ENCODE measurements around the gene CHST8. TPM values are rescaled to one million over a fixed set of nuclear protein-coding genes. Genes with fewer than 3 reads are reported as not detected.
"Not testable (repeated sequence)": the region's sequence is repeated elsewhere in the genome, so short reads cannot be mapped to it uniquely, and the experiment has no call there.

CHST8 gene
- total RNA-seq, 1 donor from 2014 or later: not detected

GRCh38 chr19:33604651-33605050 lies 17.1 kb upstream of the CHST8 start:
- H3K27ac Mint-ChIP-seq: no peak overlapping the region
- intact Hi-C loops (cut with micrococcal nuclease): no loop called here
- no peaks in the 10 kb centered on the region for H3K4me1 Mint-ChIP-seq (ENCODE audit: low read depth)
- peaks cover 24% of the 10 kb centered on the region for H3K9me3 Mint-ChIP-seq
- H3K36me3 Mint-ChIP-seq (ENCODE audit: low read depth): no peaks in the 10 kb centered on the region
- no peak for DNase-seq (ENCODE audit: low spot score)
- no peak overlapping the region for H3K4me3 Mint-ChIP-seq
- H3K27me3 Mint-ChIP-seq (ENCODE audit: insufficient read depth): peaks cover 1% of the 10 kb centered on the region

DNA sequence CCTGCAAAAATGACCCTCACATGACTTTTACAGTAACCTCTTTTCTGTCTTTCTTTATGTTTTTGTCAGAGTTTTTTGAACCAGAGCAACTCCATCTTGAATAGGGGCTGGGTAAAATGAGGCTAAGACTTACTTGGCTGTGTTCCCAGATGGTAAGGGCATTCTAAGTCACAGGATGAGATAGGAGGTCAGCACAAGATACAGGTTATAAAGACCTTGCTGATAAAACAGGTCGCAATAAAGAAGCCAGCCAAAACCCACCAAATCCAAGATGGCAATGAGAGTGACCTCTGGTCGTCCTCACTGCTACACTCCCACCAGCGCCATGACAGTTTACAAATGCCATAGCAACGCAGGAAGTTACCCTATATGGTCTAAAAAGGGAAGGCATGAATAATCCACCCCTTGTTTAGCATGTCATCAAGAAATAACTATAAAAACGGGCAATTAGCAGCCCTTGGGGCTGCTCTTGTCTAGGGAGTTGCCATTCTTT lies 15.9 kb upstream of the CHST8 start:
- not testable (repeated sequence) for H3K27ac Mint-ChIP-seq; H3K4me1 Mint-ChIP-seq (ENCODE audit: low read depth)
- H3K9me3 Mint-ChIP-seq: peaks cover 25% of the 10 kb centered on the region

GRCh38 chr19:33606556-33606955 lies 15.2 kb upstream of the CHST8 start:
- intact Hi-C loops (cut with micrococcal nuclease): no loop called here
- no peak for DNase-seq (ENCODE audit: low spot score)
- Mint-ChIP-seq H3K36me3 (ENCODE audit: low read depth) (no peaks in the 10 kb centered on the region), H3K4me1 (ENCODE audit: low read depth) (no peaks in the 10 kb centered on the region), H3K27ac (no peak overlapping the region), H3K27me3 (ENCODE audit: insufficient read depth) (peaks cover 1% of the 10 kb centered on the region), H3K9me3 (peaks cover 19% of the 10 kb centered on the region), H3K4me3 (no peak overlapping the region)

More for the DNA sequence above, 15.9 kb upstream of the CHST8 start:
- H3K27me3 Mint-ChIP-seq (ENCODE audit: insufficient read depth); intact Hi-C loops (cut with micrococcal nuclease); H3K4me3 Mint-ChIP-seq; DNase-seq (ENCODE audit: low spot score); H3K36me3 Mint-ChIP-seq (ENCODE audit: low read depth): not testable (repeated sequence)

GRCh38 chr19:33609353-33609752 lies 12.4 kb upstream of the CHST8 start:
- intact Hi-C loops (cut with micrococcal nuclease): no loop called here
- H3K4me3 Mint-ChIP-seq: no peak overlapping the region
- H3K27me3 Mint-ChIP-seq (ENCODE audit: insufficient read depth): peaks cover 1% of the 10 kb centered on the region
- no peaks in the 10 kb centered on the region for H3K4me1 Mint-ChIP-seq (ENCODE audit: low read depth)
- H3K27ac Mint-ChIP-seq: no peak overlapping the region
- no peaks in the 10 kb centered on the region for H3K36me3 Mint-ChIP-seq (ENCODE audit: low read depth)
- DNase-seq (ENCODE audit: low spot score): no peak
- H3K9me3 Mint-ChIP-seq: peaks cover 6% of the 10 kb centered on the region

- intact Hi-C loops (cut with micrococcal nuclease): no loop called here
- peaks cover 4% of the 10 kb centered on the region for H3K9me3 Mint-ChIP-seq
- H3K4me3 Mint-ChIP-seq: no peak overlapping the region
- no peak for DNase-seq (ENCODE audit: low spot score)
- no peak overlapping the region for H3K27ac Mint-ChIP-seq
- peaks cover 1% of the 10 kb centered on the region for H3K27me3 Mint-ChIP-seq (ENCODE audit: insufficient read depth)
- H3K36me3 Mint-ChIP-seq (ENCODE audit: low read depth): no peaks in the 10 kb centered on the region
- no peaks in the 10 kb centered on the region for H3K4me1 Mint-ChIP-seq (ENCODE audit: low read depth)
Measured at GRCh38 chr19:33610588-33610987, 11.2 kb upstream of the CHST8 start.

- H3K27me3 Mint-ChIP-seq (ENCODE audit: insufficient read depth): no peaks in the 10 kb centered on the region
- peaks cover 4% of the 10 kb centered on the region for H3K9me3 Mint-ChIP-seq
- H3K27ac Mint-ChIP-seq: no peak overlapping the region
- no peak for DNase-seq (ENCODE audit: low spot score)
- H3K4me1 Mint-ChIP-seq (ENCODE audit: low read depth): no peaks in the 10 kb centered on the region
- intact Hi-C loops (cut with micrococcal nuclease): no loop called here
- no peak overlapping the region for H3K4me3 Mint-ChIP-seq
- H3K36me3 Mint-ChIP-seq (ENCODE audit: low read depth): no peaks in the 10 kb centered on the region
Measured at GRCh38 chr19:33612928-33613619, 8.7 kb upstream of the CHST8 start.

GRCh38 chr19:33613620-33614000 lies 8.1 kb upstream of the CHST8 start:
- Mint-ChIP-seq H3K36me3 (ENCODE audit: low read depth) (no peaks in the 10 kb centered on the region), H3K4me3 (no peak overlapping the region), H3K4me1 (ENCODE audit: low read depth) (no peaks in the 10 kb centered on the region), H3K27me3 (ENCODE audit: insufficient read depth) (no peaks in the 10 kb centered on the region), H3K9me3 (peaks cover 4% of the 10 kb centered on the region), H3K27ac (no peak overlapping the region)
- DNase-seq (ENCODE audit: low spot score): no peak
- intact Hi-C loops (cut with micrococcal nuclease): no loop called here

DNA sequence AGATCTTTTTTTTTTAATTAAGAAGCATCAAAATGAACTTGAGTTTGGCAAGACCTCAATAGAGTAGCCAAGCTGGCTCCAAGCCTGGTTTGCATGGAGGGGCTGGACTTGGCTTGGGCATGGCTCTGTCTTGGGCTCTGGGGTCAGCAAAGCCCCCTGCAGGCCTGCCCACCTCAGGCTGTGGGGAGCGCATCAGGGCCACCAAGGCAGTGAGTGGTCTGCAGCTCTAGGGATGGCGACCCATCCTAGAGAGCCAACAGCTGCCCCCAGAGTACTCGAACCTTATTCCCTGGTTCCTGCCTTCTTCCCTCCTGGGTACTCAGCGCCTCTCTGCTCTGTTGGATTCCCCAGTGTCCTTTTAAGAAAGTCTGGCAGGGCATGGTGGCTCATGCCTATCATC lies 5.4 kb upstream of the CHST8 start:
- H3K27ac Mint-ChIP-seq: no peak overlapping the region
- H3K4me1 Mint-ChIP-seq (ENCODE audit: low read depth): no peaks in the 10 kb centered on the region
- H3K9me3 Mint-ChIP-seq: no peaks in the 10 kb centered on the region
- H3K27me3 Mint-ChIP-seq (ENCODE audit: insufficient read depth): peaks cover 13% of the 10 kb centered on the region
- intact Hi-C loops (cut with micrococcal nuclease): no loop called here
- DNase-seq (ENCODE audit: low spot score): no peak
- no peaks in the 10 kb centered on the region for H3K36me3 Mint-ChIP-seq (ENCODE audit: low read depth)
- no peak overlapping the region for H3K4me3 Mint-ChIP-seq

DNA sequence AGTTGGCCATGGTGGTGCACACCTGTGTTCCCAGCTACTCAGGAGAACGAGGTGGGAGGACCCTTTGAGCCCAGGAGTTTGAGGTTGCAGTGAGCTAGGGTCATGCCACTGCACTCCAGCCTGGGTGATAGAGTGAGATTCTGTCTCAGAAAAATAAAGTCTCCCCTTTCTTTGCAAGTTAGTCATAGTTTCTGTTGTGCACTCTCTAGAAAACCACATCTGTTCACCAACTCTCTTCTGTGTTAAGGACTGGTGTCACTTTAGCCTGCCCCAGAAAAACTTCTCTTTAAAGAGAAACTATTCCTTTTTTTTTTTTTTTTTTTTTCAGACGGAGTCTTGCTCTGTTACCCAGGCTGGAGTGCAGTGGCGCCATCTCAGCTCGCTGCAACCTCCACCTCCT lies 4.9 kb upstream of the CHST8 start:
- DNase-seq (ENCODE audit: low spot score): no peak

GRCh38 chr19:33618363-33618762 lies 3.4 kb upstream of the CHST8 start:
- H3K4me3 Mint-ChIP-seq; DNase-seq (ENCODE audit: low spot score); H3K27ac Mint-ChIP-seq; H3K4me1 Mint-ChIP-seq (ENCODE audit: low read depth); H3K9me3 Mint-ChIP-seq; H3K36me3 Mint-ChIP-seq (ENCODE audit: low read depth); intact Hi-C loops (cut with micrococcal nuclease): not testable (repeated sequence)
- peaks cover 16% of the 10 kb centered on the region for H3K27me3 Mint-ChIP-seq (ENCODE audit: insufficient read depth)

More for the DNA sequence above, 4.9 kb upstream of the CHST8 start:
- H3K36me3 Mint-ChIP-seq (ENCODE audit: low read depth): no peaks in the 10 kb centered on the region
- H3K4me3 Mint-ChIP-seq: no peak overlapping the region
- peaks cover 13% of the 10 kb centered on the region for H3K27me3 Mint-ChIP-seq (ENCODE audit: insufficient read depth)
- H3K9me3 Mint-ChIP-seq: no peaks in the 10 kb centered on the region
- intact Hi-C loops (cut with micrococcal nuclease): no loop called here
- H3K4me1 Mint-ChIP-seq (ENCODE audit: low read depth): no peaks in the 10 kb centered on the region
- H3K27ac Mint-ChIP-seq: no peak overlapping the region

- H3K4me3 Mint-ChIP-seq: no peak overlapping the region
- no peaks in the 10 kb centered on the region for H3K36me3 Mint-ChIP-seq (ENCODE audit: low read depth)
- intact Hi-C loops (cut with micrococcal nuclease): no loop called here
- H3K4me1 Mint-ChIP-seq (ENCODE audit: low read depth): no peaks in the 10 kb centered on the region
- H3K27ac Mint-ChIP-seq: no peak overlapping the region
- H3K9me3 Mint-ChIP-seq: no peaks in the 10 kb centered on the region
- no peak for DNase-seq (ENCODE audit: low spot score)
- peaks cover 20% of the 10 kb centered on the region for H3K27me3 Mint-ChIP-seq (ENCODE audit: insufficient read depth)
Measured at GRCh38 chr19:33618884-33619283, 2.9 kb upstream of the CHST8 start.

- Mint-ChIP-seq H3K27me3 (ENCODE audit: insufficient read depth) (peaks cover 31% of the 10 kb centered on the region), H3K4me1 (ENCODE audit: low read depth) (no peaks in the 10 kb centered on the region), H3K36me3 (ENCODE audit: low read depth) (no peaks in the 10 kb centered on the region), H3K27ac (no peak overlapping the region), H3K9me3 (no peaks in the 10 kb centered on the region), H3K4me3 (no peak overlapping the region)
- intact Hi-C loops (cut with micrococcal nuclease): no loop called here
- DNase-seq (ENCODE audit: low spot score): no peak
Measured at GRCh38 chr19:33620611-33621010, 1.1 kb upstream of the CHST8 start.

- Mint-ChIP-seq H3K4me3 (no peak overlapping the region), H3K36me3 (ENCODE audit: low read depth) (no peaks in the 10 kb centered on the region), H3K27ac (no peak overlapping the region), H3K4me1 (ENCODE audit: low read depth) (no peaks in the 10 kb centered on the region), H3K9me3 (no peaks in the 10 kb centered on the region), H3K27me3 (ENCODE audit: insufficient read depth) (peaks cover 33% of the 10 kb centered on the region)
- DNase-seq (ENCODE audit: low spot score): no peak
- intact Hi-C loops (cut with micrococcal nuclease): no loop called here
Measured at GRCh38 chr19:33621065-33621785, 528 bp upstream of the CHST8 start.
